Astrocyte (in vitro differentiated cells and primary cell): ENCODE results near the gene COMMD10.

Experiments
- CTCF ChIP-seq: IDR thresholded peaks from 2 replicates; pipeline ENCODE4 v1.5.1; 2011; ENCODE audit warnings: low read depth, mild to moderate bottlenecking, inconsistent platforms, low read length, moderate library complexity; ENCODE audit not compliant: insufficient read depth
- EZH2 ChIP-seq: IDR thresholded peaks from 2 replicates; pipeline ENCODE4 v1.6.1; 2012; ENCODE audit warnings: mild to moderate bottlenecking, low read length, inconsistent platforms; ENCODE audit not compliant: insufficient read depth

- TF ChIP-seq CTCF (no peak), EZH2 (no peak)
Observed at GRCh38 chr5:116265471-116265870, 180.6 kb downstream of the COMMD10 start.
